ENCODE data around the gene CBLN1. TPM values are rescaled to one million over a fixed set of nuclear protein-coding genes. Genes with fewer than 3 reads are reported as not detected.

Gene CBLN1
- total RNA-seq, 1 donor from 2014 or later: not detected

DNA sequence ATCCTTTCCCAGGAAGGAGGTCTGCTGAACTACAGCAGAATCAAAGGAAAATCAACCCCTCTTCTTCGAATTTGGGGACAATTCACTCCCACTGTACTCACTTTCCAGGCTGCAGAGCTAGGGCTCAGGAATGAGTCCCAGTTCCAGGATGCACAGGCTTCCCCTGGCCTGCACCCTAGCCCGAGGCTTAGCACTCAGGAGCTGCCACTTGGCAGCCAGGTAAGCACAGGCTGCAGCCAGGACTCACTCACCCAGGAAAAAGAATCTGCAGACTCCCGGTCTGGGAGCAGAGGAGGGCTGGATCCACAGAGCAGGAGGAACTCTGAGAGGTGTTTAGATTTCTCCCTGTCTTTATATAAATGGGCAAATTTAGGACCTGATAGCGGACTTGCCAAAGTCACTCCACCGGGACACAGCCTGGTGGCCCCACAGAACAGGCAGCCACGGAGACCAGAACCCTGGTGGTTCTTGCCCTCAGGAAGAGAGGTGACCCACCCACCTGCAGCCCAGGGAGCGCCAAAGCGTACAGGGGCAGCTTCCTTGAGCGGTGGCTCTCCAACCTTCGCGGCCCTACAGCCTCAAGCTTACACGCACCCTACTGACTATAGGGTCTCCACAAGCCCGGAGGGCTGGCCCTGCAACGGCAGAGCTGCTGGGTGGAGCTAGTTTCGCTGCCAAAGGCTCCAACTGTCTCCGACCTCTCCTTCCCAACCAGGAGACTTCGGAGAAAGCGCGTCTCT is 4.8 kb downstream of the CBLN1 start:
- TF ChIP-seq, protein P1, sequence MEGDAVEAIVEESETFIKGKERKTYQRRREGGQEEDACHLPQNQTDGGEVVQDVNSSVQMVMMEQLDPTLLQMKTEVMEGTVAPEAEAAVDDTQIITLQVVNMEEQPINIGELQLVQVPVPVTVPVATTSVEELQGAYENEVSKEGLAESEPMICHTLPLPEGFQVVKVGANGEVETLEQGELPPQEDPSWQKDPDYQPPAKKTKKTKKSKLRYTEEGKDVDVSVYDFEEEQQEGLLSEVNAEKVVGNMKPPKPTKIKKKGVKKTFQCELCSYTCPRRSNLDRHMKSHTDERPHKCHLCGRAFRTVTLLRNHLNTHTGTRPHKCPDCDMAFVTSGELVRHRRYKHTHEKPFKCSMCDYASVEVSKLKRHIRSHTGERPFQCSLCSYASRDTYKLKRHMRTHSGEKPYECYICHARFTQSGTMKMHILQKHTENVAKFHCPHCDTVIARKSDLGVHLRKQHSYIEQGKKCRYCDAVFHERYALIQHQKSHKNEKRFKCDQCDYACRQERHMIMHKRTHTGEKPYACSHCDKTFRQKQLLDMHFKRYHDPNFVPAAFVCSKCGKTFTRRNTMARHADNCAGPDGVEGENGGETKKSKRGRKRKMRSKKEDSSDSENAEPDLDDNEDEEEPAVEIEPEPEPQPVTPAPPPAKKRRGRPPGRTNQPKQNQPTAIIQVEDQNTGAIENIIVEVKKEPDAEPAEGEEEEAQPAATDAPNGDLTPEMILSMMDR (IDR thresholded peaks at IDR 0.05; ENCODE audit: unreplicated experiment): no peak
- Mint-ChIP-seq H3K4me3 (no peak overlapping the region), H3K9me3 (no peaks in the 10 kb centered on the region), H3K36me3 (no peaks in the 10 kb centered on the region), H3K27me3 (ENCODE audit: low read depth) (peaks cover 98% of the 10 kb centered on the region), H3K27ac (no peak overlapping the region), H3K4me1 (no peaks in the 10 kb centered on the region)
- DNase-seq (ENCODE audit: low spot score in 2 of 2, unreplicated experiment in 2 of 2): no peak

DNA sequence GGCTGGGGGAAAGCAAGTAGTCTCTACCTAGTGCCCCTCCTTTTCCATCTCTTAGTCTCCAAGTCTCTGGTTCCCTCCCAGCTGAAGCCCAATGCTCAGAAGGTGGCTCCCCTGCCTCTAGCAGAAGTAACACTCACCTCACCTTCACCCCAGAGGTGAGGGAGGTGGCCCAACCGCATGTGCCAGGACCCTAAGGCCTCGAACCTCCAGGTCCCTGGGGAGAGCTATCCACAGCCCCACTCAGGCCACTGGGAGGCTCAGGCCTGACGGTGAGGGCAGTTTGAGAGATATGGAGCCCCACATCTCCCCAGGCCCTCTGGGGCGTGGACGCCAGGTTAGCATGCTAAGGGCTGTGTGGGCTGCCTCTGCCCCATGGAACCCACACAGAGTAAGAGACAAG is 5.8 kb downstream of the CBLN1 start:
- Mint-ChIP-seq H3K27ac (no peak overlapping the region), H3K4me3 (no peak overlapping the region), H3K27me3 (ENCODE audit: low read depth) (peaks cover 98% of the 10 kb centered on the region), H3K4me1 (no peaks in the 10 kb centered on the region), H3K9me3 (no peaks in the 10 kb centered on the region), H3K36me3 (no peaks in the 10 kb centered on the region)
- TF ChIP-seq, protein P1 (IDR thresholded peaks at IDR 0.05; ENCODE audit: unreplicated experiment): no peak
- DNase-seq (ENCODE audit: low spot score in 2 of 2, unreplicated experiment in 2 of 2): no peak

DNA sequence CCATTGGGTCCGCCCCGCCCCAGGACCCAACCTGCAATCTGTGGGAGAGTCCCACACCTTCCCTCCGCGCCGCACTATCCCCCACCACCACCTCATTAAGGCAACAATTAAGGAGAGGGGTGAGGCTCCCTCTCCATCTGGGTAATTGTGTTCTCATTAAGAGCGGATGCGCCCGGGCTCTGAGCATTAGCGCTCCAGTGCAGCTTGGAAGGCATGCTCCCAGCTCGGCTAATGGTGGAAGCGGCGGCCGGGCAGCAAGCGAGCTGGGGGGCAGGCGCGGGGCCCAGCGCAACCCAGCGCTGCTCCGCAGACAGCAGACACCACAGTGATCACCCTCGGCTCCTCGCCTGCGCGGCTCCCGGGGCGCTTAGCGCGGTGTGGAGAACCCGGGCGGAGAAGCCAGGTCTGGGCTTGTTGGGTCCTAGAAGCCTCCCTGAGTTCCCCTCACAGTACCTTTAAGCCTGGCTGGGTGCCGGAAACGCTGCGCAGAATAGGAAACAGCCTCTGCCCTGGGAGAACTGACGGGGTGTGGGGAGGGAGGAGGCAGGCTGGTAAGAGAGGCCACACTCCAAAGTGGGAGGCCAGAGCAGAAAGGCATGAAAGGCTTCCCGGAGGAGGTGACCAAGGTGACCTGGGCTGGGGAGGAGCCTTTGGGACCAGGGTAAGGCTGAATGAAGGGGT is 6.4 kb downstream of the CBLN1 start:
- H3K27me3 Mint-ChIP-seq (ENCODE audit: low read depth): peaks cover 96% of the 10 kb centered on the region
- no peak overlapping the region for H3K4me3 Mint-ChIP-seq
- H3K36me3 Mint-ChIP-seq: no peaks in the 10 kb centered on the region
- no peaks in the 10 kb centered on the region for H3K9me3 Mint-ChIP-seq
- DNase-seq (ENCODE audit: low spot score in 2 of 2, unreplicated experiment in 2 of 2): no peak
- H3K4me1 Mint-ChIP-seq: no peaks in the 10 kb centered on the region
- H3K27ac Mint-ChIP-seq: no peak overlapping the region
- TF ChIP-seq, protein P1 (IDR thresholded peaks at IDR 0.05; ENCODE audit: unreplicated experiment): no peak

DNA sequence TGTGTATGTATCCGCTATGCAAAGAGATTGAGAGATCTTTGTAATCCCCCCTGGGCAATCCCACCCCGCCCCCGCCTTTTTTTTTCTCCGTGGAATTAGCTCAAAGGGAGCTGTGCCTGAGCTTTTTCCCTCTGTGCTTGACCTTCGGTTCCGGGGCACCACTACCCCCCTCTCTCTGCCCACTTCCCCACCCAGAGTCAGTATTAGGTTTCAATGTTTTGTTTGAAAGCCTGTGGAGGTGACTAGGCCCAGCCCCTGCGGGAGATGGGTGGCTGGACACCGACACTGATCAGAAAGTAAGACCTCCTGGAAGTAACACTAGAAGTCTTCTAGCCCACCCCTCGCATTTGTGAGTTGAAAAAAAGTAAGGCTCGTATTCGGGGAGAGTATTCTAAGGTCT is 7.0 kb downstream of the CBLN1 start:
- Mint-ChIP-seq H3K36me3 (no peaks in the 10 kb centered on the region), H3K4me1 (no peaks in the 10 kb centered on the region), H3K4me3 (no peak overlapping the region), H3K27me3 (ENCODE audit: low read depth) (peaks cover 96% of the 10 kb centered on the region), H3K9me3 (no peaks in the 10 kb centered on the region), H3K27ac (no peak overlapping the region)
- TF ChIP-seq, protein P1 (IDR thresholded peaks at IDR 0.05; ENCODE audit: unreplicated experiment): no peak
- no peak for DNase-seq (ENCODE audit: low spot score in 2 of 2, unreplicated experiment in 2 of 2)

DNA sequence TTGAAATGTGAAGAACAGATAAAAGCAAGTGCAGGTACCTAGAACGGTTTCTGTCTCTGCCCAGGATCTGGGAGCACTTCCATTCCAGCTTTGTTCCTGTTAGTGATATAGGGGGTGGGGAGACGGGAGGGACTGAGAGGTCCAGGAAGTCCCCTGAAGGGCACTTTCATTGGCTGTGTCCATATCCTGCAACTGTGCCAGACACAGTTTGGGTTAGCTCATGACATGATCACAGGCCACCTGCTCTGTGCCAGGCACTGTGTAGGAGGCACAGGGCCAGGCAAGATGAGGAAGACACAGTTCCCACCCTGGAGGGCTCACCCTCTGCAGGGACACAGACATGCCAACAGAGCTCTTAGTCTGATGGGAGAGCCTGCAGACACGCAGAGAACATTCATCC is 7.9 kb downstream of the CBLN1 start:
- no peak for DNase-seq (ENCODE audit: low spot score in 2 of 2, unreplicated experiment in 2 of 2)
- no peaks in the 10 kb centered on the region for H3K36me3 Mint-ChIP-seq
- H3K9me3 Mint-ChIP-seq: no peaks in the 10 kb centered on the region
- TF ChIP-seq, protein P1 (IDR thresholded peaks at IDR 0.05; ENCODE audit: unreplicated experiment): no peak
- H3K4me3 Mint-ChIP-seq: no peak overlapping the region
- peaks cover 94% of the 10 kb centered on the region for H3K27me3 Mint-ChIP-seq (ENCODE audit: low read depth)
- H3K4me1 Mint-ChIP-seq: no peaks in the 10 kb centered on the region
- no peak overlapping the region for H3K27ac Mint-ChIP-seq

Measured in mesothelial cell of epicardium (in vitro differentiated cells).